Measurements from ENCODE around the gene SLC15A2. TPM values are rescaled to one million over a fixed set of nuclear protein-coding genes. Genes with fewer than 3 reads are reported as not detected.

Gene SLC15A2
- total RNA-seq, 4 donors from 2014 or later: 0.52 to 2.1 (median 1.0) TPM

- no peaks in the 10 kb centered on the region for H3K4me1 ChIP-seq
- H3K27ac ChIP-seq (replicated peaks in 1 of 4): no peak overlapping the region
- no peaks in the 10 kb centered on the region for H3K36me3 ChIP-seq
- intact Hi-C loops (cut with DNase I): no loop called here
- 71% methylated on average over 2 of the region's 2 CpGs for WGBS
- no peak for DNase-seq (ENCODE audit: extremely low spot score)
- H3K9me3 ChIP-seq: peaks cover 0 to 1% (median 0%) of the 10 kb centered on the region in 4 donors
- TF ChIP-seq POLR2AphosphoS5 (IDR thresholded peaks at IDR 0.05) (peak in 1 of 2 donors; percentile 10), CTCF (IDR thresholded peaks at IDR 0.05) (no peak)
- H3K4me3 ChIP-seq: no peak overlapping the region
- H3K27me3 ChIP-seq: no peaks in the 10 kb centered on the region
Observed at GRCh38 chr3:121957674-121958415, 63.6 kb downstream of the SLC15A2 start.

GRCh38 chr3:121958801-121959200, 64.6 kb downstream of the SLC15A2 start:
- Histone ChIP-seq H3K9me3 (no peaks in the 10 kb centered on the region), H3K27me3 (no peaks in the 10 kb centered on the region), H3K4me1 (no peaks in the 10 kb centered on the region), H3K36me3 (no peaks in the 10 kb centered on the region), H3K4me3 (no peak overlapping the region), H3K27ac (replicated peaks in 1 of 4) (no peak overlapping the region)
- 48% methylated on average over 3 of the region's 3 CpGs for WGBS
- no peak for TF ChIP-seq POLR2A (IDR thresholded peaks at IDR 0.05; ENCODE audit: low read depth)
- no peak for TF ChIP-seq POLR2AphosphoS5 (IDR thresholded peaks at IDR 0.05)
- no peak for TF ChIP-seq CTCF (IDR thresholded peaks at IDR 0.05)
- no peak for TF ChIP-seq EP300 (IDR thresholded peaks at IDR 0.05)
- DNase-seq (ENCODE audit: extremely low spot score): no peak
- intact Hi-C loops (cut with DNase I): no loop called here

GRCh38 chr3:121961283-121961682, 67.1 kb downstream of the SLC15A2 start:
- no peak for TF ChIP-seq POLR2A (IDR thresholded peaks at IDR 0.05; ENCODE audit: low read depth)
- TF ChIP-seq CTCF (IDR thresholded peaks at IDR 0.05): no peak
- no peak for TF ChIP-seq POLR2AphosphoS5 (IDR thresholded peaks at IDR 0.05)
- TF ChIP-seq EP300 (IDR thresholded peaks at IDR 0.05): no peak
- H3K4me1 ChIP-seq: no peaks in the 10 kb centered on the region

GRCh38 chr3:121962443-121962842, 68.2 kb downstream of the SLC15A2 start:
- H3K4me1 ChIP-seq: no peaks in the 10 kb centered on the region
- no peaks in the 10 kb centered on the region for H3K27me3 ChIP-seq
- no peak for DNase-seq (ENCODE audit: extremely low spot score)
- intact Hi-C loops (cut with DNase I): no loop called here
- no peaks in the 10 kb centered on the region for H3K36me3 ChIP-seq
- no peak overlapping the region for H3K27ac ChIP-seq (replicated peaks in 1 of 4)
- no peaks in the 10 kb centered on the region for H3K9me3 ChIP-seq
- TF ChIP-seq EP300 (IDR thresholded peaks at IDR 0.05): no peak
- no peak for TF ChIP-seq POLR2AphosphoS5 (IDR thresholded peaks at IDR 0.05)
- TF ChIP-seq CTCF (IDR thresholded peaks at IDR 0.05): no peak
- TF ChIP-seq POLR2A (IDR thresholded peaks at IDR 0.05; ENCODE audit: low read depth): no peak
- H3K4me3 ChIP-seq: no peak overlapping the region

More at GRCh38 chr3:121961283-121961682, 67.1 kb downstream of the SLC15A2 start:
- H3K27me3 ChIP-seq: no peaks in the 10 kb centered on the region
- no peaks in the 10 kb centered on the region for H3K36me3 ChIP-seq
- H3K9me3 ChIP-seq: no peaks in the 10 kb centered on the region
- no peak overlapping the region for H3K4me3 ChIP-seq
- no peak overlapping the region for H3K27ac ChIP-seq (replicated peaks in 1 of 4)
- intact Hi-C loops (cut with DNase I): no loop called here
- no peak for DNase-seq (ENCODE audit: extremely low spot score)

GRCh38 chr3:121963608-121964007, 69.4 kb downstream of the SLC15A2 start:
- no peaks in the 10 kb centered on the region for H3K4me1 ChIP-seq
- DNase-seq (ENCODE audit: extremely low spot score): no peak
- H3K4me3 ChIP-seq: no peak overlapping the region
- no peaks in the 10 kb centered on the region for H3K36me3 ChIP-seq
- H3K9me3 ChIP-seq: no peaks in the 10 kb centered on the region
- no peak overlapping the region for H3K27ac ChIP-seq (replicated peaks in 1 of 4)
- TF ChIP-seq EP300 (IDR thresholded peaks at IDR 0.05) (no peak), POLR2A (IDR thresholded peaks at IDR 0.05; ENCODE audit: low read depth) (no peak), CTCF (IDR thresholded peaks at IDR 0.05) (no peak), POLR2AphosphoS5 (IDR thresholded peaks at IDR 0.05) (no peak)
- H3K27me3 ChIP-seq: no peaks in the 10 kb centered on the region
- 70% methylated on average over 1 of the region's 1 CpG for WGBS
- intact Hi-C loops (cut with DNase I): no loop called here

Measured in esophagus muscularis mucosa (tissue), 4 donors.